ENCODE data around the gene LDHD. TPM values are rescaled to one million over a fixed set of nuclear protein-coding genes. Genes with fewer than 3 reads are reported as not detected.
A peak's percentile ranks its signal among the peaks of the same experiment; 100 is the strongest.

Gene LDHD
- total and polyA plus RNA-seq, 10 of the 15 experiments (the other 5 are each of a cell fraction or from before 2014, with no cell fraction given), result 0.10 to 0.12 TPM; not detected in 8

DNA sequence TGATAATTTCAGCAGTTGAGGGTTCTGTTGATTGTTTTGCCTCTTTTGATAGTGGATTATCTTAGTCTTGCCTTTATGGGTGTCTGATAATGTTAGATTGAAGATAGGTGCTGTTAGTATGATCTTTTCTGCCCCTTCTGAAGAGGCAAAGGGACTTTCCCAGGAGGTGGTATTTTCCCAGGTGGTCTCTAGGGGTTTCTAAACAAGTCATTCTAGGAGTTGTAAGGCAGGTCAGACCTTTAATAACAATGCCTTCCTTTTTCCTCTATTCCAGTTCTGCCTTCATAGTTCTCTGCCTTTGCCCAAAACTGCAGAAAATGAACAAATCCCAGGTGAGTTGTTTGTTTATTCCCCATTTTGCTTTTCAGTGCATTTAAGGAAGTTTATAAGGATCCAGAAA lies 36.1 kb upstream of the LDHD start (continued):
- TF ChIP-seq, protein P1, sequence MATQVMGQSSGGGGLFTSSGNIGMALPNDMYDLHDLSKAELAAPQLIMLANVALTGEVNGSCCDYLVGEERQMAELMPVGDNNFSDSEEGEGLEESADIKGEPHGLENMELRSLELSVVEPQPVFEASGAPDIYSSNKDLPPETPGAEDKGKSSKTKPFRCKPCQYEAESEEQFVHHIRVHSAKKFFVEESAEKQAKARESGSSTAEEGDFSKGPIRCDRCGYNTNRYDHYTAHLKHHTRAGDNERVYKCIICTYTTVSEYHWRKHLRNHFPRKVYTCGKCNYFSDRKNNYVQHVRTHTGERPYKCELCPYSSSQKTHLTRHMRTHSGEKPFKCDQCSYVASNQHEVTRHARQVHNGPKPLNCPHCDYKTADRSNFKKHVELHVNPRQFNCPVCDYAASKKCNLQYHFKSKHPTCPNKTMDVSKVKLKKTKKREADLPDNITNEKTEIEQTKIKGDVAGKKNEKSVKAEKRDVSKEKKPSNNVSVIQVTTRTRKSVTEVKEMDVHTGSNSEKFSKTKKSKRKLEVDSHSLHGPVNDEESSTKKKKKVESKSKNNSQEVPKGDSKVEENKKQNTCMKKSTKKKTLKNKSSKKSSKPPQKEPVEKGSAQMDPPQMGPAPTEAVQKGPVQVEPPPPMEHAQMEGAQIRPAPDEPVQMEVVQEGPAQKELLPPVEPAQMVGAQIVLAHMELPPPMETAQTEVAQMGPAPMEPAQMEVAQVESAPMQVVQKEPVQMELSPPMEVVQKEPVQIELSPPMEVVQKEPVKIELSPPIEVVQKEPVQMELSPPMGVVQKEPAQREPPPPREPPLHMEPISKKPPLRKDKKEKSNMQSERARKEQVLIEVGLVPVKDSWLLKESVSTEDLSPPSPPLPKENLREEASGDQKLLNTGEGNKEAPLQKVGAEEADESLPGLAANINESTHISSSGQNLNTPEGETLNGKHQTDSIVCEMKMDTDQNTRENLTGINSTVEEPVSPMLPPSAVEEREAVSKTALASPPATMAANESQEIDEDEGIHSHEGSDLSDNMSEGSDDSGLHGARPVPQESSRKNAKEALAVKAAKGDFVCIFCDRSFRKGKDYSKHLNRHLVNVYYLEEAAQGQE (IDR thresholded peaks at IDR 0.05; ENCODE audit: low read depth, low read length), result no peak
- TF ChIP-seq HCFC1 (IDR thresholded peaks at IDR 0.05; ENCODE audit: low read length) (no peak), ETV6 (conservative IDR thresholded peaks at IDR 0.05 in 1 of 2, IDR thresholded peaks at IDR 0.05 in 1 of 2; ENCODE audit: borderline replicate concordance in 1 of 2, low read depth in 1 of 2) (no peak), SMC3 (IDR thresholded peaks at IDR 0.05; ENCODE audit: borderline replicate concordance, low read length) (no peak), YBX1 (IDR thresholded peaks at IDR 0.05) (no peak), NFIC (IDR thresholded peaks at IDR 0.05; ENCODE audit: low read depth, low read length) (peak; percentile 85), SMARCA5 (IDR thresholded peaks at IDR 0.05) (no peak), ATF7 (IDR thresholded peaks at IDR 0.05; ENCODE audit: low read depth) (no peak), CBFB (IDR thresholded peaks at IDR 0.05; ENCODE audit: low read depth) (no peak), BMI1 (IDR thresholded peaks at IDR 0.05; ENCODE audit: borderline replicate concordance) (0 out of 2 replicates have a peak, but pooled peaks have one; percentile 32), SREBF2 (IDR thresholded peaks at IDR 0.05; ENCODE audit: low read length) (no peak), CREM (IDR thresholded peaks at IDR 0.05; ENCODE audit: low read depth) (no peak; the same call in 1 of the 2 replicates), ESRRA (IDR thresholded peaks at IDR 0.05; ENCODE audit: low read length) (no peak), SRF (IDR thresholded peaks at IDR 0.05; ENCODE audit: low read depth in 2 of 2, low read length in 2 of 2) (0 out of 4 replicates have a peak, but pooled peaks of 1 of the 2 experiments have one; percentile 20), POLR2AphosphoS5 (IDR thresholded peaks at IDR 0.05; ENCODE audit: low read length) (no peak), HDGF (IDR thresholded peaks at IDR 0.05) (no peak), TAF1 (IDR thresholded peaks at IDR 0.05; ENCODE audit: borderline replicate concordance, low read depth, low read length) (no peak), ZNF384 (IDR thresholded peaks at IDR 0.05; ENCODE audit: borderline replicate concordance, low read depth, low read length) (no peak)
- TF ChIP-seq, protein P2, sequence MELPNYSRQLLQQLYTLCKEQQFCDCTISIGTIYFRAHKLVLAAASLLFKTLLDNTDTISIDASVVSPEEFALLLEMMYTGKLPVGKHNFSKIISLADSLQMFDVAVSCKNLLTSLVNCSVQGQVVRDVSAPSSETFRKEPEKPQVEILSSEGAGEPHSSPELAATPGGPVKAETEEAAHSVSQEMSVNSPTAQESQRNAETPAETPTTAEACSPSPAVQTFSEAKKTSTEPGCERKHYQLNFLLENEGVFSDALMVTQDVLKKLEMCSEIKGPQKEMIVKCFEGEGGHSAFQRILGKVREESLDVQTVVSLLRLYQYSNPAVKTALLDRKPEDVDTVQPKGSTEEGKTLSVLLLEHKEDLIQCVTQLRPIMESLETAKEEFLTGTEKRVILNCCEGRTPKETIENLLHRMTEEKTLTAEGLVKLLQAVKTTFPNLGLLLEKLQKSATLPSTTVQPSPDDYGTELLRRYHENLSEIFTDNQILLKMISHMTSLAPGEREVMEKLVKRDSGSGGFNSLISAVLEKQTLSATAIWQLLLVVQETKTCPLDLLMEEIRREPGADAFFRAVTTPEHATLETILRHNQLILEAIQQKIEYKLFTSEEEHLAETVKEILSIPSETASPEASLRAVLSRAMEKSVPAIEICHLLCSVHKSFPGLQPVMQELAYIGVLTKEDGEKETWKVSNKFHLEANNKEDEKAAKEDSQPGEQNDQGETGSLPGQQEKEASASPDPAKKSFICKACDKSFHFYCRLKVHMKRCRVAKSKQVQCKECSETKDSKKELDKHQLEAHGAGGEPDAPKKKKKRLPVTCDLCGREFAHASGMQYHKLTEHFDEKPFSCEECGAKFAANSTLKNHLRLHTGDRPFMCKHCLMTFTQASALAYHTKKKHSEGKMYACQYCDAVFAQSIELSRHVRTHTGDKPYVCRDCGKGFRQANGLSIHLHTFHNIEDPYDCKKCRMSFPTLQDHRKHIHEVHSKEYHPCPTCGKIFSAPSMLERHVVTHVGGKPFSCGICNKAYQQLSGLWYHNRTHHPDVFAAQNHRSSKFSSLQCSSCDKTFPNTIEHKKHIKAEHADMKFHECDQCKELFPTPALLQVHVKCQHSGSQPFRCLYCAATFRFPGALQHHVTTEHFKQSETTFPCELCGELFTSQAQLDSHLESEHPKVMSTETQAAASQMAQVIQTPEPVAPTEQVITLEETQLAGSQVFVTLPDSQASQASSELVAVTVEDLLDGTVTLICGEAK (IDR thresholded peaks at IDR 0.05; ENCODE audit: borderline replicate concordance), result no peak
- TF ChIP-seq, protein P3, sequence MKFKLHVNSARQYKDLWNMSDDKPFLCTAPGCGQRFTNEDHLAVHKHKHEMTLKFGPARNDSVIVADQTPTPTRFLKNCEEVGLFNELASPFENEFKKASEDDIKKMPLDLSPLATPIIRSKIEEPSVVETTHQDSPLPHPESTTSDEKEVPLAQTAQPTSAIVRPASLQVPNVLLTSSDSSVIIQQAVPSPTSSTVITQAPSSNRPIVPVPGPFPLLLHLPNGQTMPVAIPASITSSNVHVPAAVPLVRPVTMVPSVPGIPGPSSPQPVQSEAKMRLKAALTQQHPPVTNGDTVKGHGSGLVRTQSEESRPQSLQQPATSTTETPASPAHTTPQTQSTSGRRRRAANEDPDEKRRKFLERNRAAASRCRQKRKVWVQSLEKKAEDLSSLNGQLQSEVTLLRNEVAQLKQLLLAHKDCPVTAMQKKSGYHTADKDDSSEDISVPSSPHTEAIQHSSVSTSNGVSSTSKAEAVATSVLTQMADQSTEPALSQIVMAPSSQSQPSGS (IDR thresholded peaks at IDR 0.05; ENCODE audit: low read length), result peak; percentile 45
- TF ChIP-seq, protein P4, sequence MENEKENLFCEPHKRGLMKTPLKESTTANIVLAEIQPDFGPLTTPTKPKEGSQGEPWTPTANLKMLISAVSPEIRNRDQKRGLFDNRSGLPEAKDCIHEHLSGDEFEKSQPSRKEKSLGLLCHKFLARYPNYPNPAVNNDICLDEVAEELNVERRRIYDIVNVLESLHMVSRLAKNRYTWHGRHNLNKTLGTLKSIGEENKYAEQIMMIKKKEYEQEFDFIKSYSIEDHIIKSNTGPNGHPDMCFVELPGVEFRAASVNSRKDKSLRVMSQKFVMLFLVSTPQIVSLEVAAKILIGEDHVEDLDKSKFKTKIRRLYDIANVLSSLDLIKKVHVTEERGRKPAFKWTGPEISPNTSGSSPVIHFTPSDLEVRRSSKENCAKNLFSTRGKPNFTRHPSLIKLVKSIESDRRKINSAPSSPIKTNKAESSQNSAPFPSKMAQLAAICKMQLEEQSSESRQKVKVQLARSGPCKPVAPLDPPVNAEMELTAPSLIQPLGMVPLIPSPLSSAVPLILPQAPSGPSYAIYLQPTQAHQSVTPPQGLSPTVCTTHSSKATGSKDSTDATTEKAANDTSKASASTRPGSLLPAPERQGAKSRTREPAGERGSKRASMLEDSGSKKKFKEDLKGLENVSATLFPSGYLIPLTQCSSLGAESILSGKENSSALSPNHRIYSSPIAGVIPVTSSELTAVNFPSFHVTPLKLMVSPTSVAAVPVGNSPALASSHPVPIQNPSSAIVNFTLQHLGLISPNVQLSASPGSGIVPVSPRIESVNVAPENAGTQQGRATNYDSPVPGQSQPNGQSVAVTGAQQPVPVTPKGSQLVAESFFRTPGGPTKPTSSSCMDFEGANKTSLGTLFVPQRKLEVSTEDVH (IDR thresholded peaks at IDR 0.05; ENCODE audit: low read depth, partially characterized antibody), result no peak
